Progenitor cell of endocrine pancreas (in vitro differentiated cells): Measurements from ENCODE around the gene KLHDC7B. TPM values are rescaled to one million over a fixed set of nuclear protein-coding genes. Genes with fewer than 3 reads are reported as not detected.

ENCODE experiments used
- DNase-seq: peaks from one replicate; pipeline ENCODE4 v3.0.0; 2021; ENCODE audit warnings: low spot score; ENCODE audit not compliant: unreplicated experiment
- H3K27ac Mint-ChIP-seq: 2 replicates; pipeline ENCODE4 v1.8.0; 2021; ENCODE audit warnings: mild to moderate bottlenecking, moderate library complexity, mixed read lengths
- H3K27me3 Mint-ChIP-seq: 2 replicates; pipeline ENCODE4 v1.8.0; 2021; ENCODE audit warnings: mixed read lengths
- H3K36me3 Mint-ChIP-seq: 2 replicates; pipeline ENCODE4 v1.8.0; 2022; ENCODE audit warnings: mixed read lengths; ENCODE audit not compliant: insufficient read depth
- H3K4me1 Mint-ChIP-seq: 2 replicates; pipeline ENCODE4 v1.8.0; 2021; ENCODE audit warnings: low read depth, mixed read lengths
- H3K4me3 Mint-ChIP-seq: 2 replicates; pipeline ENCODE4 v1.8.0; 2021; ENCODE audit warnings: low read depth, mild to moderate bottlenecking, moderate library complexity, mixed read lengths
- H3K9me3 Mint-ChIP-seq: 2 replicates; pipeline ENCODE4 v1.8.0; 2021; ENCODE audit warnings: low read depth, mixed read lengths
- total RNA-seq: library from RNA; stranded (reverse); gene quantifications from 2 replicates; pipeline ENCODE4 v1.2.1, GENCODE V29; 2021
- TF ChIP-seq, protein P1 (sequence below): fragments of 200-600 bp; sonication (generic); IDR thresholded peaks from one replicate; pipeline ENCODE4 v1.5.0; 2021; ENCODE audit warnings: antibody characterized with exemption, mild to moderate bottlenecking; ENCODE audit not compliant: unreplicated experiment

Gene KLHDC7B
- total RNA-seq, 1 donor from 2014 or later, result not detected

- Mint-ChIP-seq H3K9me3 (no peaks in the 10 kb centered on the region), H3K27ac (no peak overlapping the region), H3K4me3 (peak overlapping the region; percentile 83), H3K4me1 (peaks cover 11% of the 10 kb centered on the region), H3K36me3 (peaks cover 4% of the 10 kb centered on the region), H3K27me3 (peaks cover 14% of the 10 kb centered on the region)
- DNase-seq, result no peak
- TF ChIP-seq, protein P1, sequence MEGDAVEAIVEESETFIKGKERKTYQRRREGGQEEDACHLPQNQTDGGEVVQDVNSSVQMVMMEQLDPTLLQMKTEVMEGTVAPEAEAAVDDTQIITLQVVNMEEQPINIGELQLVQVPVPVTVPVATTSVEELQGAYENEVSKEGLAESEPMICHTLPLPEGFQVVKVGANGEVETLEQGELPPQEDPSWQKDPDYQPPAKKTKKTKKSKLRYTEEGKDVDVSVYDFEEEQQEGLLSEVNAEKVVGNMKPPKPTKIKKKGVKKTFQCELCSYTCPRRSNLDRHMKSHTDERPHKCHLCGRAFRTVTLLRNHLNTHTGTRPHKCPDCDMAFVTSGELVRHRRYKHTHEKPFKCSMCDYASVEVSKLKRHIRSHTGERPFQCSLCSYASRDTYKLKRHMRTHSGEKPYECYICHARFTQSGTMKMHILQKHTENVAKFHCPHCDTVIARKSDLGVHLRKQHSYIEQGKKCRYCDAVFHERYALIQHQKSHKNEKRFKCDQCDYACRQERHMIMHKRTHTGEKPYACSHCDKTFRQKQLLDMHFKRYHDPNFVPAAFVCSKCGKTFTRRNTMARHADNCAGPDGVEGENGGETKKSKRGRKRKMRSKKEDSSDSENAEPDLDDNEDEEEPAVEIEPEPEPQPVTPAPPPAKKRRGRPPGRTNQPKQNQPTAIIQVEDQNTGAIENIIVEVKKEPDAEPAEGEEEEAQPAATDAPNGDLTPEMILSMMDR, result peak; percentile 65
Observed at GRCh38 chr22:50525858-50526107, 19.9 kb upstream of the KLHDC7B start.

DNA sequence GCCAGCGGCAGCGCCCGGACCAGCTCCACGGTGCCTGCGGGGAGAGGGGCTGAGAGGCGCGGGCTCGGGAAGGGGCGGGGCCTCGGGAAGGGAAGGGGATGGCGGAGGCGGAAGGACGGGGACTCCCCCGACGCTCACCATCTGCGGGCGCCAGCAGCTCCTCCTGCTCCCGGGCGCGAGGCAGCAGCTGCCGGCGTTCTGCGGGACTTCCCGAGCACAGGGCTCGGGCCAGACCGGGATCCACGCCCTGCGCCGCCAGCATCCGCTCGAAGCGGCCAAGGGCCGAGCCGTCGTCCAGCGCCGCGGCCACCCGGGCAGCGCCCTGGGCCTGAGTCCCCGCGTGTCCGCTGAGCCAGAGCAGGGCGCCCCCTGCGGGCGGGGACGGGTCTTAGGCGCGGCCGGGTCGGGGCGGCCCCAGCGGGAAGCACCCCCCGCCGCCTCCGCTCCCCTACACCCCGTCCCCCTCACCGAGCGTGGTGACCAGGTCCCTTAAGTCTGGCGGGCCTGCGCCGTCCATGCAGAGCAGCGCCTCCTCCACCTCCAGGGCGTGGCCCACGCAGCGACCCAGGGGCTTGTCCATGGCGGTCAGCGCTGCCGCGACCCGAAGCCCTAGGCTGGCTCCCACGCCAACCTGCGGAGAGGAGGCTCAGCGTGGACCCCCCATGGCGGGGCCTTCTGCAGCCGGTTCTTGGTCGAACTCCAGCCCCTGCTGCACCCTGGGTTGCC is 19.4 kb upstream of the KLHDC7B start:
- DNase-seq, result peak; percentile 70
- Mint-ChIP-seq H3K4me3 (peak overlapping the region; percentile 61), H3K9me3 (no peaks in the 10 kb centered on the region), H3K4me1 (peaks cover 11% of the 10 kb centered on the region), H3K36me3 (peaks cover 4% of the 10 kb centered on the region), H3K27me3 (peaks cover 18% of the 10 kb centered on the region), H3K27ac (peak overlapping the region; percentile 33)
- TF ChIP-seq, protein P1, result peak; percentile 69

- peaks cover 4% of the 10 kb centered on the region for H3K36me3 Mint-ChIP-seq
- TF ChIP-seq, protein P1, result no peak
- peaks cover 11% of the 10 kb centered on the region for H3K4me1 Mint-ChIP-seq
- H3K9me3 Mint-ChIP-seq, result no peaks in the 10 kb centered on the region
- peak overlapping the region; percentile 33 for H3K27ac Mint-ChIP-seq
- H3K27me3 Mint-ChIP-seq, result peaks cover 18% of the 10 kb centered on the region
- peak overlapping the region; percentile 61 for H3K4me3 Mint-ChIP-seq
- no peak for DNase-seq
Observed at GRCh38 chr22:50526834-50527801, 18.6 kb upstream of the KLHDC7B start.

- no peak for DNase-seq
- Mint-ChIP-seq H3K9me3 (no peaks in the 10 kb centered on the region), H3K27ac (peak overlapping the region; percentile 52), H3K27me3 (peaks cover 25% of the 10 kb centered on the region), H3K36me3 (peaks cover 4% of the 10 kb centered on the region), H3K4me3 (peak overlapping the region; percentile 61), H3K4me1 (peaks cover 15% of the 10 kb centered on the region)
- TF ChIP-seq, protein P1, result no peak
Observed at GRCh38 chr22:50527921-50528681, 17.6 kb upstream of the KLHDC7B start.
